Effector CD4-positive, alpha-beta T cell (primary cell): ENCODE data around the gene GPR3.
"Not testable (repeated sequence)": the region's sequence is repeated elsewhere in the genome, so short reads cannot be mapped to it uniquely, and the experiment has no call there.

Source experiments
- DNase-seq: peaks from one replicate; pipeline ENCODE4 v3.0.0-alpha.2; 2020

GPR3 gene

DNA sequence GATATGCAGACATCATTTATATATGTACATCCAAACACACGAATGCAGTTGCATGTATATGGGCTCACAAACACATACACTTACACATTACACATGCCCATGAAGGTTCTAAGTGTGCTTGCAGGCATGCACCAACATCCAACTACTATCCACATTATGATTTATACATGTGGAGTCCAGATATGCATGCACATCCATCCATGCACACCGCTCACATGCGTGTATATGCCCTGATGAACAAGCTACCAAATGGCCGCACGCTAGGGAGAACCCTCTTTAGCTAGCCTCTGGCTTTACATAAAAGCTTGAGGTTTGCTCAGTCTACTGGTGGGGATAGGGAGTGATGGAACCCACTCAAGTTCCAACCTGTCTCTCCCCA lies 8.5 kb downstream of the GPR3 start:
- DNase-seq = no peak

DNA sequence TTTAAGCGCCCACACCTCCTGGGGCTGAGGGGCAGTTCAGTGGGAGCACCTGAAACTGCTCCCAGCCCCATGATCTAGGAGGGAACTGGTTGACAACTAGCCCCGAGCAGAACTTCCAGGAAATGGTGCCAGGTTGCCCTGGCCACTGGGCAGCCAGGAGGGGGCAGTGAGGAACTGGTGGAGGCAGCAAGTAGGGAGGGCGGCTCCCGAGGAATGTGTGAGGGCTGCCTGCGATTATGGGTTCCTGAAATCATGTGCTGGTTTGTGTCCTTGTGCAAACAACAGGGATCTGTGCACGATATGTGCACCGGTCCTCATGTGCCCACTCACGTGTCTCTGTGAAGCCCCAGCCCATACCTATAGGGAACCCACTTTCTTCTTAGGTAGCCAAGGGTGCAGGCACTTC lies 9.9 kb downstream of the GPR3 start:
- DNase-seq = no peak

DNA sequence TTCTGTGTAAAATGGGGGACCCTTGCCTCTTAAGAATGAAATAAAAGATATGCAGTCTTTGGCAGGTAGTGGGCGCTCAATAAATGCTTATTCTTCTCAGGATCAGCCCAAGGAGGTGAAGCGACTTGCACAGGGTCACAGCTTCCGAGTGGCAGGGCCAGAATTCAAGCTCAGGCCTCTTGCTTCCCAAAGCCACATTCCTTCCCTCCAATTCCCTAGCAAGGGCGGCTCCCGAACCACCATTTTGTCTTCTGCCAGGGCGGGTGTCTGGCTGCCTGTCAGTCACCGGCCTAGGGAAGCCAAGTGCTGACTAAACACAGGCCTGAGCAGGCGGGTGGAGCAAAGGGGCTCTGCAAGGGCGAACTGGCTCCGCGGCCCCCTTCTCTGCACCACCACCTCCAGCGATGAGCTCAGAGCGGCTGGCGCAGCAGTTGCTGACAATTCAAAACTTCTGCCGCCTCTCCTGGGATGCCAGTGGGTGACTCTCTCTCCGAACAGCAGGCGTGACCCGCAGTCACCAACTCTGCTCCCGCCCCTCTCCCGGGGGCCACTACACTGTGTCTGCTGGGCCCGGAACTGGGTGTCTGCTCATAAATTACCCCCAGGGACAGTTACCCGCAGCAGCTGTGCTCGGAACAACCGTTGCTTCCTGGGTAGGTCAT lies 10.8 kb downstream of the GPR3 start:
- DNase-seq = no peak

DNA sequence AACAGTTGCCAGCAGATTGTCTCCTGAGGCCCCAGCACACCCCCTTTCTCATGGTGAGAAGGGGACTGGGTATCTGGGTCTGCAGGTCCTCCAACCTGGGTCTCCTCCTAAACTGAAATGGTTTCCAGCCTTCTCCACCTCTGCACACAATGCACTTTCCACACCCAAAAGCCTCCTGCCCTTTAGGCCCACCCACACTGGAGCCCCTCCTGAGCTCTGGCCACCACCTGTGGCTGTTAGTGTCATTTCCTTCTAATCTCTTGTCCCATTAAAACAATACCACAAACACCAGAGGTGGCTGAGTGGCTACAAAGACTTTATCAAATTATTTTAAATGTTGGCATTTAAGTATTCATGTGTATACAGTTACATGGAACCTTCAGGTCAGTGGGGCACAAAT lies 11.5 kb downstream of the GPR3 start:
- no peak for DNase-seq

DNA sequence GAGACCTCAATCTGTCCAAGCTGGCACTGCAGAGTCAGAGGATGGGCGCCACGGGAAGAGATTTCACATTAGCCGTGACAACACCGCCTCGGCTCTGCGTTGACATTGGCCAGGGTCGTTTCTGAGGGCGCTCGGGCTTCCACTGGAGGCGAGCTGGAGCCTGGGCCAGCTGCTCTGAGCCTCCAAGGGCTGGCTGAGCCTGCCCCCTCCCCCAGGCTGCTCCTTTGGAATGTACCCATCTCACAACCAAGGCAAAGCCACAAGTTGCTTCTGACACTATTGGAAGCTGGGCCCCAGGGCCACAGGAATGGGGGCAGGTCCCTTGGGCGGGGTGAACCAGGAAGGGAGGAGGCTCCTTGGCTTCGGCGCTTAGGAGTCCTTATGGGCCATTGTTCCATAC lies 12.7 kb downstream of the GPR3 start:
- DNase-seq = no peak

DNA sequence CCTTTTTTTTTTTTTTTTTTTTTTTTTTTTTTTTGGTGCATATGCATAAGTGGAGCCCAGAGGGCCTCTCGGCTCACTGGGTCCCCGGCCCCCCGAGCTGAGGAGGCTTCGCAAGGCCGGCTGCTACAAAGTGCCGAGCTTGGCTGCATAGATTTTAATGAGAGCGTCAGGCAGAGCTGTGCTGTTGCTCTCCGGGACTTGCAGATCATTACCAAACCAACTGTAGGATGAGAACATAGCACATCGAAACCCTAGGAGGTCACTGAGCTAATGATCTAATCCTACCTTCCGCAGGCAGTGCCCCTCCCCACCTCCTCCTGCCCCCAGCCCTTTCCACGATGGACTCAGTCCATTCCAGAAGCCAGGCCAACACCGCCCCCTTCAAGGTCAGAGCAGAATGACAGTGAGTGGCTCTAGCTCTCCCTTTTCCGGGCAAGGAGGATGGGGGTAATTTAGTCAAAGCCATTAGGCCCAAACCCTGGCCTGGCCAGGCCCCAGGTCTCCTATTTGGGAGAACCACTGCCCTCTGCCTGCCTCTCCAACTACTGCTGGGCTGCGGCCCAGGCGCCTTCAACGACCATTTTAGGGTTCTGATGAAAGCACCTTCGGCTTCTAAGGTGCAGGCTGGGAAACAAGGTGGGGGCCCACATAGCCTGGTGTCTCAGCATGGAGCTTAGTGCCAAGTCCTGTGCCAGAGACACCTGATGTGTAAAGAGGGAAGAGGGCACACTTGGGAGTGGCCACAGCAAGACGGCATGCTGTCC lies 13.4 kb downstream of the GPR3 start:
- not testable (repeated sequence) for DNase-seq

DNA sequence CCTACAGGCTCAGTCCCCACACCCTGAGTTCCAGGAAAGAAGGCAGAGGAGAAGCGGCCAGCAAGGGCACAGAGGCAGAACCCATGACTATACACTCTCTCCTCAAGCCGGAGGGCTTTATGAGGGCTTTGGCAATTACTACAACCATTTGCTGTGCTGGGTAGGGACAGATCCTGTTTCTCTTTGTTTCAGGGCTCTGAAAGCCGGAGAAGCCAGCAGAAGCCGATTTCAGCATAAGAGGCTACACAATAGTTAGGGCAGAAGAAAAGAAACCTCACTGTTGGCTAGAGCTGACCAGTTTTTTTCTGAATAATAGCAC lies 13.9 kb downstream of the GPR3 start:
- DNase-seq = no peak

DNA sequence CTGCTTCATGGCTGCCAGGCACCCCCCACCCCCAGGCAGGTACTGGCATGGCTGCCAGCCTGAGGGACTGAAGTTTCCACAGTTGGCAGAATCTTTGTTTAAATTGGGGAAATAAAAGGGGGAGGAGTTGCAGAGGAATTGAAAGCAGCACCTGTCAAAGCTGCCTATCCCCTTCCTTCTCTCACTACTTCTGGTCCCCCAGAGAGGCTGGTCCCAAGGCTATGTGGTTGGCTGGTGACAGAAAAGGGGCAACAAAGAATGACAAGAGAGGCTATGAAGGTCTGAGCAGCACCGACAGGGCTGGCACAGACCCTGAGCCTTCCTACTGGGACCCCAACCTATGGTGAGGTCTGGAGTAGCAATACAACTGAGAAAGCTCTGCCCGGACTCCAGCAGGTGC lies 14.4 kb downstream of the GPR3 start:
- DNase-seq = not testable (repeated sequence)

DNA sequence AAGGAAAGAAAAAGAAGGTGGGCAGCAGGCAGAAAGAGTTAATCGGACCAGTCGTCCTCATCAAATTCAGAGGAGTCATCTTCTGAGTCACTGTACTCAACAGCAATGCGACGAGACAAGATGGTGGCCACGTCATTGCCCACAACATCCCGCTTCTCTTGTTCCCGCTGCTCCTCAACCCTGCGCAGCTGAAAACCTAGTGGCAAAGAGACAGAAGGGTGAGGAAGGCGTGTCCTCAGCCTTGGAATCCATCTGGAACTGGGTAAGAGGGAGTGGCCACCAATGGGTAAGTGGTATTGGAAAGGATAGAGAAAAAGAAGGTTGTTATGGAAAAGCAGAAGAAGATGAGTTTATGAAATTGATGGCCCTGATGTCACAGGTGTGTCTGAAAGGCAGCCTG lies 15.7 kb downstream of the GPR3 start:
- DNase-seq = no peak

DNA sequence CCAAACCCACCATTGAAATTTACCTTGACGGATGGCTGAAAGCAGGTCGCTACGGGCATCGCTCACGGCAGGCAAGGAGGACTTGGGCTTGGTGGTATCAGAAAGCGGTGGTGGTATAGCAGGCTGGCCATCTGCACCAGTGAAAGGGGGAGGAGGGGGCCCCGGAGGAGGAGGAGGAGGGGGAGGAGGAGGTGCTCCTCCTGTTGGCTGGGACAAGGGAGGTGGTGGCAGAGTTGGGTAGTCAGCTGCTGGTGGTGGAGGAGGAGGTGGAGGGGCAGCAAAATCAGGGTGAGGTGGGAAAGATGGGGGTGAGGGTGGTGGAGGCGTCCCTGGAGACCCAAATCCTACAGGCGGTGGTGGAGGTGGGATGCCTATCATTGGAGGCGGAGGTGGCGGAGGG lies 17.2 kb downstream of the GPR3 start:
- no peak for DNase-seq

DNA sequence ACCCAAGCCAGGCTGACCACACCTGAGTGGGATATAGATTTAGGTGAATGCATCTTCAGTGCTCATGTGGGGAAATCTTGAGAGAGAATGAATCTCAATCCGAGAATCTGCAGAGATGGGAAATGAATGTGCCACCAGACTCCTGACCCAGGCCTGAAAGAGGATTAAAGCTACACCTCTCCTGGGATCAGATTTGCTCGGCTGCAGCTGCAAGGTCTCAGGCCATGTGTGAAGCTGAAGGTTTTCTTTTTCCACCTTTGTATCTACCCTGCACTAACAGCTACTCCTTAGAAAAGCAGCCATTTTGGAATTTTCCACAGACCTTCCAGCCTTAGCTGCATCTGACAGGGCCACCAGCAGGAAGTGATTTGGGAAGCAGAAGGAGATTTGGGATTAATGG lies 18.3 kb downstream of the GPR3 start:
- no peak for DNase-seq

DNA sequence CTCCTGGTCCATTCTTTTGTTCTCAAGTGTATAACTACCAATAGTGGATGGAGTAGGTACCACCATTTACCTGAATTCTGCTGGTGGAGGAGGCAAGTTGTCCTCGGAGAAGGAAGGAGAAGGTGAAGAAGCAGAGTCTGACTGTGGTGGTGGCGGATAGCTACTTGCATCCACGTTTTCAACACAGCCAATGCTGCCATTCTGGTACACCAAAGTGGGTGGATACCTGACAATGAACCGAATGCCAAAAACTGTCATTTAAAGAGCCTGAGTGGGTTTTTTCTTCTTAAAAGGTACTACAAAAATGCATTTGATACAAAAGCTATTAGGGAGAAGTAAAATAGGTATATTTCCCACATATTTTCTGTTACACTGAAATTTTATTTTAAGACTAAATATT lies 20.1 kb downstream of the GPR3 start:
- no peak for DNase-seq

DNA sequence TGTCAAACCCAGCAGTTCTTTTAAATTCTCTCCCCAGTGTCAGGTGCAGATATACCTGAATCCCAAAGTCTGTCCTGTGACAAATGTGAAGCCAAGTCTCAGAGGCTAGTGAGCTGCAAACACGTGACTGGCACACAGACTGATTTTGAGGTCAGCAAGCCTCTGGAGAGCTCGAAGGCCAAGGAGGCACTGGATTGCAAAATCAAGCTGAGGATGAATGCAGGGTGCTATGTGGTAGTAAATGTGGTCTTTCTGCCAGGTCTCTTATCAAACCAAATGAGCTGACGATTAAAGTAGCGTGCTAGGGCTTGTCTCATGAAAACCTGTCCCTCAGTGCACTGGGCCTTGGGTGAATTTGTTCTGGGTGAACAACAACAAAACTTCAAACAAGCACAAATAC lies 20.6 kb downstream of the GPR3 start:
- no peak for DNase-seq

DNA sequence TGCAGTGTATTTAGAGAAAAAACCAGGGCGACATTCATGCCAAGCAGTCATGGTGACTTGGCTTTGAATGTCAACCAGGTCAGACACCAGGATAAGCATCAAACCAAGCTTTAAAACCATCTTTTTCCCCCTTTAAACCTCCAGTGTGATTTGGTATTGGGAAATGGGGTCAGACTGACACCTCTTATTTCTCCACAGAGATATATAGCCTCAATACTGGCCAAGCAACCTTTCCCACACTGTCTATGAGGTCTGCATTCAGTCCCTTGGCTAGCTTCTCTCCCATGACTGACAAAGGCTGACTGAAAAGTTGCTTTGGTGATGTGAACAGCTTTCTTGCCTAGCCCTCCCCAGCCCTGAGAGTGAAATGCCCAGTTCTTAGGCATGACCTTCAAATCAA lies 21.7 kb downstream of the GPR3 start:
- no peak for DNase-seq

DNA sequence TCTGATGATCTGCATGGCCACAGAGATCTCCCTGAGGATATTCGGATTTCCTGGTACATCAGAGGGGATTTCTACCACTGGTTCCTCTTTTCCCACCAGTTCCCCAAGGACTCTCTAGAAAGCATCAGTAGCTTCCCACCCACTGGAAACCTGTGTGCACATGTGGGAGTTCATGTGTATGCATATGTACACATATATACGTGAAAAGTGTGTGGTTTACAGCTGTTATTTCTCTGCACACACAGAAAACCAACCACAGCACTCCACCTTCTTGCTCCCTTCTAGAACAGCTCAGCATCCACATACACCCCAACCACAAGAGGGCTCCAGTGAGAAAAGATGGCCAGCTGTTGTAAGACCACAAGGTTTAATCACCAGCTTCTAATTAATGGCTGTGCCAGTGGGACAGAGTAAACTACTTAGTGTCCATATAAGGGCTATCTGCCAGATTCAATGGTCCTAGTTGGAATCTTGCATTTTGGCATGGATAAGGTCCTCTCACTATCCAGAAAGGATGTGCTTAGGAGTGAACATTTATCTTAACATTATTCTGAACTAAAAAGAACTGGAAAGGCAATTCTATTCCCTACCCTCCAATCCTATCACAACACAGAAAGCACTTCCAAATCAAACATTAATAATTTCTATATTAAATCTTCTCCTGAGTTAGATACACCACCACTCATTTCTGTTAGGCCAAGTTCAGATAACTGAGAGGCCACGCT lies 24.1 kb downstream of the GPR3 start:
- peak; percentile 33 for DNase-seq

DNA sequence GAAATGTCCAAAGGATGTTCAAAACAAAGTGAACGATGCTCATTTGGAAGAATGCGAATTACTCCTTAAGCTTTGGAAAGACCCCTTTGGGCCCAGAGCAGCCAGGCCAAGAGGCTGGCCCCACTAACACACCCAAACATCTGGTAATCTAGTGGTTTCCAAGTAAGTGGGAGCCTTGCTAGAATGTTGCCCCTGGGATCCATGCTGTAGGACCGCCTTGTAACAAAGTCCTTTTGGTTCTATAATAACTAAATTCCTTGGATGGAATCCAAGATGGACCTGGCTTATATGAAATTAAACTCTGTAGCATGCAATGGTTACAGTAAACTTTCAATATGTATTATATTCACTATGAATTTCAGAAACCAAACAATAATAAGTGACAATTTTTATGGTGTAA lies 25.3 kb downstream of the GPR3 start:
- no peak for DNase-seq

DNA sequence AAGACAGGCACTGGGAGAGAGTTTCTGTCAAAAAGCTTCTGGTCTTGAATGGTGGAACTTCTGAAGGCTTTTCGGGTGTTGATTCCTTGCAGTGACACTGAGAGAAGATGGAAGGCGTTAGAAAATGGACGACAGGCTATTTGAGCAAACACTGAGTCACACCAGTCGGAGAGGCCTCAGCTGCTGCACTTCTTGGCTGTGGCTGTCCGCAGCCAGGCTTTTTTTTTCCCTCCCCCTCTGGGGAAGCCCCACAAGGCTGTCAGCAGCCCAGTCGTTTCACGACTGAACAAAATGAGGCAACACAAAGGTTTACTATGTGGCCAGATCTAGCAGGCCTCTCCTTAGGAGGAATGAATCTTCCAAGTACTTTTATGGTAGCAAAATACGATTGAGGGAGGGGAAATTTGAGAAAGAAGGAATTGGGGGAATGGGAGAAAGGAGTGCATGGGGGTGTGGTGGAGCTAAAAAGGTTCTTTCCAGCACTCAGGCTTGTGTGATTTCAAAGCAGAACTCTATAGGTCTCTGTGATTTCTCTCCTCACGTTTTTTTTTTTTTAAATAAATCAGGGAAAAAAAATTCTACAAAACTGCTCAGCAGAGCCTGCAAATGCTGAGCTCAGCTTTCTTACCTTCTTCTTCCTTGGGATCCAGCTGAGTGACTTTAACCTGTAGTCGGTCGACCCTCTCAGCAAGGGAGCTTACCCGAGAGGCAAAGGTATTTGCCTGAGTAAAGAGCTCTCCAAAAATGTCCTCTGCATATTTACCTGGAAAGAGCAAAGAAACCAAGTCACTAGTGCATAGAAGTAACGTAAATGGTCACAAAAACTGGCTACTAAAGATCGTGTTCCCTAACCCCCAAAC lies 26.1 kb downstream of the GPR3 start:
- no peak for DNase-seq

DNA sequence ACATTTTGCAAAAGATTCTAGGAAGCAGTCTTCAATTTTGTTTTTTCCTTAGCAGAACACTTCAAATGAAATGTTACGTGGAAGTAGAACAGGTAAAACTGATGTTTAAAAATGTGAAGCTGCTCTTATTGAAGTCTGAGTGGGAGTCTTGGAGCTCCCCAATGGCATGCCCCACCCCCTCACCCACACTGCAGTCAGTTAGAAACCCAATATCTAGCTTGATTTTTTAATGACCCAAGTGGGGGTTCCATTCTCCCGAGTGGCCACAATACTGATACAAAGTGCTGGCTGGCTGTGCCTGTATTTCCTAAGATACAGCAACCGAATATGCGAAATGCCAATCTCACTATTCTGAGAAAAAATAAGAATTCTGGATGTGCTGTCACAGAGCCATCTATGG lies 31.3 kb downstream of the GPR3 start:
- no peak for DNase-seq

DNA sequence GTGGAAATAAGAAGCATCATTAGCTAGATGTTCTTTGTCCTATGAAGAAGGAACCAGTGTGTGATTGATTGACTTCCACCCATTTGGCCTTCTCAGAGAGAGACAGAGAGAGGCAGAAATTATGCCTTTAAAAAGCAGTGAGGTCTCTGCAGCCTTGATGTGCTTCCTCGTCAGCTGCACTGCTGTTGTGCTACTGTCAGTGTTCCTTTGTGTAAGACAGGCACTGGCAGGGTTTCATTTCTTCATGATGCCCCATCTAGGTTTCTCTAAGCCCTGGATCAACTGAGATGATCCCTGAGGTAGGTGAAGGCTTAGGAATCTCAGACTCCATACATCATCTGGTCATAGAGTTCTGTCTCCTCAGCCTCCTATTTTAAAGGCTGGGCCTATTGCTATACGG lies 34.9 kb downstream of the GPR3 start:
- DNase-seq = no peak

DNA sequence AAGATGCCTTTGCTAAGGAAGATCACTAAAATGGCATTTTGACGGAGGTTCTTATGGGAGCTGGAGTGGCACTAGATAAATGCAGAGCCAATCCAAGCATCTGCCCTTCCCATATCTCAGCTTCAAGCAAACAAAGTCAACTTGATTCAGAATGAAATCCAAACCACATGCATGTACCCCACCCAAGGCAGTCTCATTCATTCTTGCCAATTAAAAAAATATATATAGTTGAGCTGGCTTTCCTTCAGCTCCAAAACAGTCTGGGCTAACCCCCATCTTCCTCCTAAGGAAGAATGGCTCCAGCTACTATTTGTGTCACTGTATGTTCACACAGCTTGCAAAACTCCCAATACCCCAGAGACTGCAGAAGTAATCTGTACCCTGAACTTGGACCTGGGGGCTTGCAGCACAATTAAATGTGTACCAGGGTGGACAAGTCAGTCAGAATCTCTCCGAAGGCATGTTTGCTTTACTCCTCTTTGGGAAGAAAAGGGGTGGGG lies 35.4 kb downstream of the GPR3 start:
- no peak for DNase-seq

DNA sequence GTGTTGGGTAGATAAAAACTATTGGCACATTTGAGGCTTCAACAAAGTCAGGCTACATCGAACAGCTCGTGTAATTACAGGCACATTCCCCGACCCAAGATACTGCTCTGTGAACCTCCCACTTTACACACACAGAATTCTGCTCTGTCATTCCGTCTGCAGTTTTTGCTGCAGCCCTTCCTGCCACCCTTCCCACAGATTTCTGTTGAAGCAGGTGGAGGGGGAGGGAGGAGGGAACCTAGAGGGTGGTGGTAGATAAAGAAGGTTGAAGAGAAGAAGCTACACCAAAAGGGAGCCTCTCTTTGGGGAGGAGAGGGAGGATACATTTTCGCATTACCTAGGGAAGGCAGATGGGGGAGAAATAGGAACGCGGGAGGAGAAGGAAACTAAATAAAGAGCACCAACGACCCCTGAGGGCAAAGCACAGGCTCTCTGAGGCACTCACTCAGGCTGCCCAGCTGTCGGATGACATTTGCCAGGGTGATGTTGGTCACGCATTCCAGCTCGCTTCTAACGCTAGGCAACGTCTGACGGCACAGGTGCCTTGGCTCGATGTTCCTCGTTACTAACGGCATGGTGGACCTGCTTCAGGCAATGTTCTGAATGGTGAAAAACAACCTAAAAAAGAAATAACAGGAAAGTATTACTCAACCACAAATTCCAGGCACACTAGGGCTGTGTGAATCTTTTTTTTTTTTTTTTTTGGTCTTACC lies 36.0 kb downstream of the GPR3 start:
- DNase-seq = no peak

DNA sequence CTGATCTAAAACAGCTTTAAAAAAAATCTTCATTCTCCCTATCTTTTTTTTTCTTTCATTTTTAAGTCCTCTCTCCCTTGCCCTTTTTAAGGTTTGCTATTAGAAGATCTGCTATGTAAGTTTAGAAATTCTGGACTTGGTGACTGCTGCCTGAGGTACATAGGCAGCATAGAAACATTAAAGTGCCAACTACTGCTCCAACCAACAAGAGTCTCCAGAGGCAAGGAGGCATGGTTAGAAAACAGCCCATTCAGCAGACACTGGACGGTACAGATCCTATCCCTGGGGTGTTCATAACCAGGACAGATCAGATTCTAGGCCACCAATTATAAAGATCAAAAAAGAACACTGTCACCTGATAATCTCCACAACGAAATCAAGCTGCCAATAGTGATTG lies 36.6 kb downstream of the GPR3 start:
- no peak for DNase-seq
